Activated T-cell treated with anti-CD3 and anti-CD28 coated beads, Interleukin-2, amount 50 U/mL, for 4 hours (primary cell): ENCODE results near the gene SLC44A4. TPM values are rescaled to one million over a fixed set of nuclear protein-coding genes. Genes with fewer than 3 reads are reported as not detected.
A peak's percentile ranks its signal among the peaks of the same experiment; 100 is the strongest.
"Not testable (repeated sequence)": the region's sequence is repeated elsewhere in the genome, so short reads cannot be mapped to it uniquely, and the experiment has no call there.

Experiments
- ATAC-seq, 2 donors: fragments of 200-7000 bp; cut with Tn5 transposase; one replicate each; pipeline ENCODE4 v1.10.0; 2021
- DNase-seq: peaks from one replicate; pipeline ENCODE4 v3.0.0-alpha.2; 2020
- H3K27me3 Mint-ChIP-seq: one replicate; pipeline ENCODE4 v1.8.0; 2021; ENCODE audit warnings: low read depth, mixed read lengths
- H3K36me3 Mint-ChIP-seq: one replicate; pipeline ENCODE4 v1.8.0; 2022; ENCODE audit warnings: mixed read lengths; ENCODE audit not compliant: insufficient read depth
- H3K4me1 Mint-ChIP-seq: one replicate; pipeline ENCODE4 v1.8.0; 2021; ENCODE audit warnings: low read depth, mixed read lengths
- H3K4me3 Mint-ChIP-seq: one replicate; pipeline ENCODE4 v1.8.0; 2021; ENCODE audit warnings: mild to moderate bottlenecking, moderate library complexity, mixed read lengths
- H3K9me3 Mint-ChIP-seq: one replicate; pipeline ENCODE4 v1.8.0; 2021; ENCODE audit warnings: mixed read lengths
- total RNA-seq, 3 donors: library from RNA; stranded (reverse); gene quantifications; one replicate each; pipeline ENCODE4 v1.2.1, GENCODE V29; 2021

SLC44A4 gene
- total RNA-seq, 3 donors from 2014 or later = 0.13 to 0.60 (median 0.20) TPM

DNA sequence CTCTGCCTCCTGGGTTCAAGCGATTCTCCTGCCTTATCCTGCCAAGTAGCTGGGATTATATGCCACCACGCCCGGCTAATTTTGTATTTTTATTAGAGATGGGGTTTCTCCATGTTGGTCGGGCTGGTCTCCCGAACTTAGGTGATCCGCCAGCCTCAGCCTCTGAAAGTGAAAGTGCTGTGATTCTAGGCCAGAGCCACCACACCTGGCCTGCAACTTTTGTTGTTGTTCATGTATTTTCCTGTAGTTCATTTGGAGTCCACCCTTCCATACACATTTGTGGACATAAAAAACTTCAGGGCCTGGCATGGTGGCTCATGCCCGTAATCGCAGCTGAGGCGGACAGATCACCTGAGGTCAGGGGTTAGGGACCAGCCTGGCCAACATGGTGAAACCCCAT is 36.7 kb downstream of the SLC44A4 start:
- H3K4me1 Mint-ChIP-seq = peaks cover 12% of the 10 kb centered on the region
- H3K4me3 Mint-ChIP-seq = no peak overlapping the region
- DNase-seq (no peak), ATAC-seq (no peak)
- no peaks in the 10 kb centered on the region for H3K27me3 Mint-ChIP-seq
- peaks cover 25% of the 10 kb centered on the region for H3K36me3 Mint-ChIP-seq
- no peaks in the 10 kb centered on the region for H3K9me3 Mint-ChIP-seq

DNA sequence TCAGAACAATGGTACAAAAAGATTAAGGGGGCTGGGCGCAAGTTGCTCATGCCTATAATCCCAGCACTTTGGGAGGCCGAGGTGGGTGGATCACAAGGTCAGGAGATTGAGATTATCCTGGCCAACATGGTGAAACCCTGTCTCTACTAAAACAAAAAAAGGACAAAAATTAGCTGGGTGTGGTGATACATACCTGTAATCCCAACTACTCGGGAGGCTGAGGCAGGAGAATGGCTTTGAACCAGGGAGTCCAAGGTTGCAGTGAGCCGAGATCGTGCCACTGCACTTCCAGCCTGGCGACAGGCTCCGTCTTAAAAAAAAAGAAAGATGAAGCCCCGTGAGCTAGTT is 39.0 kb downstream of the SLC44A4 start:
- H3K36me3 Mint-ChIP-seq = peaks cover 42% of the 10 kb centered on the region

DNA sequence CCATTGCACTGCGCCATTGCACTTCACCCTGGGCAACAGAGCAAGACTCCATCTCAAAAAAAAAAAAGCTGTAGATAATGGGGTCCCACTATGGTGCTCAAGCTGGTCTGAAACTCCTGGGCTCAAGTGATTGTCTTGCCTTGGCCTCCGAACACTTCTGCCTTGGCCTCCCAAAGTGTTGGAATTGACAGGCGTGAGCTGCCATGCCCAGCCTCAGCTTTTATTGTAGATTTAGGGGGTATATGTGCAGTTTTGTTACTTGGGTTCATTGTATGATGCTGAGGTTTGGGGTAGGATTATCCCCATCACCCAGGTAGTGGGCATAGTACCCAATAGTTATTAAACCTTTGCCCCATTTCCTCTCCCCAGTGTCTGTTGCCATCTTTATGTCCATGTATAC is 39.8 kb downstream of the SLC44A4 start:
- peak overlapping the region; percentile 99 for H3K4me3 Mint-ChIP-seq
- no peak for ATAC-seq
- H3K36me3 Mint-ChIP-seq = peaks cover 43% of the 10 kb centered on the region

More for the DNA sequence above, 39.0 kb downstream of the SLC44A4 start:
- H3K9me3 Mint-ChIP-seq, ATAC-seq, DNase-seq, H3K27me3 Mint-ChIP-seq: not testable (repeated sequence)
- Mint-ChIP-seq H3K4me1 (peaks cover 23% of the 10 kb centered on the region), H3K4me3 (peak overlapping the region; percentile 43)

DNA sequence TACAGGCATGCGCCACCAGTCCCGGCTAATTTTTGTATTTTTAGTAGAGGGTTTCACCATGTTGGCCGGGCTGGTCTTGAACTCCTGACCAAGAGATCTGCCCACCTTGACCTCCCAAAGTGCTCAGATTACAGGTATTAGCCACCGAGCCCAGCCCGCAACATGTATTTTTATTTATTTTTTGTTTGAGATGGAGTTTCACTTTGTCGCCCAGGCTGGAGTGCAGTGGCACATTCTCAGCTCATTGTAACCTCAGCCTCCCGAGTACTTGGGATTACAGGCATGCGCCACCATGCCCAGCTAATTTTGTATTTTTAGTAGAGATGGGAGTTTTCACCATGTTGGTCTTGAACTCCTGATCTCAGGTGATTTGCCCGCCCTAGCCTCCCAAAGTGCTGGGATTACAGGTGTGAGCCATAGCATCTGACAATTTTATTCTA is 40.7 kb downstream of the SLC44A4 start:
- not testable (repeated sequence) for H3K9me3 Mint-ChIP-seq, ATAC-seq, H3K27me3 Mint-ChIP-seq, DNase-seq
- Mint-ChIP-seq H3K4me1 (peaks cover 26% of the 10 kb centered on the region), H3K36me3 (peaks cover 43% of the 10 kb centered on the region), H3K4me3 (peak overlapping the region; percentile 99)

More for the DNA sequence above, 39.8 kb downstream of the SLC44A4 start:
- H3K4me1 Mint-ChIP-seq = peaks cover 26% of the 10 kb centered on the region
- no peak for DNase-seq
- no peaks in the 10 kb centered on the region for H3K9me3 Mint-ChIP-seq
- H3K27me3 Mint-ChIP-seq = no peaks in the 10 kb centered on the region

DNA sequence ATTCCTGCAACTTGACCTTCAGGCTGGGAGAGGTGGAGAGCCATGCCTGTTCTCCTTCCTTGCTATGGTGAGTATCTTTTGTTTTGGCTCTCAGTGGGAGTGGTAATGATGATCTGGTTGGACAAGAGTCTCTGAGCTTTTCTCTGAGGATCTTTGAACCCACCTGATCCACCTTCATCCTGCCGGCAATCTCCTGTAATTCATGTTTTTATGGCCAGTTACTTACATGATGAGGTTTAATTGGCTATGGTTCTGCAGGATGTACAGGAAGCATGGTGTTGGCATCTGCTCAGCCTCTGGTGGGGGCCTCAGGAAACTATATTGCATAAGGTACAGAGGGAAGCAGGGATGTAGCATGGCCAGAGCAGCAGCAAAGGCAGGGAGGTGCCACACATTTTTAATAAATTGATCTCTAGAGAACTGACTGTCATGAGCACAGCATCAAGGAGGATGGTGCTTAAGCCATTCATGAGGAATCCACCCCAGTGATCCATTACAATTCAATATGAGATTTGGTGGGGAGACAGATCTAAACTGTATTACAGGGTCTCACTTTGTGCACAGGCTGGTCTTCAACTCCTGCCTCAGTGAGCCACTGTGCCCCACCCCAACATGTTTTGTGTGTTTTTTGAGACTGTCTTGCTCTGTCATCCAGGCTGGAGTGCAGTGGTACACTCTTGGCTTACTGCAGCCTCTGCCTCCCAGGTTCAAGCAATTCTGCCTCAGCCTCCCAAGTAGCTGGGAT is 41.3 kb downstream of the SLC44A4 start:
- Mint-ChIP-seq H3K36me3 (peaks cover 43% of the 10 kb centered on the region), H3K4me1 (peaks cover 28% of the 10 kb centered on the region), H3K4me3 (peak overlapping the region; percentile 99), H3K27me3 (no peaks in the 10 kb centered on the region), H3K9me3 (no peaks in the 10 kb centered on the region)
- no peak for ATAC-seq
- no peak for DNase-seq

DNA sequence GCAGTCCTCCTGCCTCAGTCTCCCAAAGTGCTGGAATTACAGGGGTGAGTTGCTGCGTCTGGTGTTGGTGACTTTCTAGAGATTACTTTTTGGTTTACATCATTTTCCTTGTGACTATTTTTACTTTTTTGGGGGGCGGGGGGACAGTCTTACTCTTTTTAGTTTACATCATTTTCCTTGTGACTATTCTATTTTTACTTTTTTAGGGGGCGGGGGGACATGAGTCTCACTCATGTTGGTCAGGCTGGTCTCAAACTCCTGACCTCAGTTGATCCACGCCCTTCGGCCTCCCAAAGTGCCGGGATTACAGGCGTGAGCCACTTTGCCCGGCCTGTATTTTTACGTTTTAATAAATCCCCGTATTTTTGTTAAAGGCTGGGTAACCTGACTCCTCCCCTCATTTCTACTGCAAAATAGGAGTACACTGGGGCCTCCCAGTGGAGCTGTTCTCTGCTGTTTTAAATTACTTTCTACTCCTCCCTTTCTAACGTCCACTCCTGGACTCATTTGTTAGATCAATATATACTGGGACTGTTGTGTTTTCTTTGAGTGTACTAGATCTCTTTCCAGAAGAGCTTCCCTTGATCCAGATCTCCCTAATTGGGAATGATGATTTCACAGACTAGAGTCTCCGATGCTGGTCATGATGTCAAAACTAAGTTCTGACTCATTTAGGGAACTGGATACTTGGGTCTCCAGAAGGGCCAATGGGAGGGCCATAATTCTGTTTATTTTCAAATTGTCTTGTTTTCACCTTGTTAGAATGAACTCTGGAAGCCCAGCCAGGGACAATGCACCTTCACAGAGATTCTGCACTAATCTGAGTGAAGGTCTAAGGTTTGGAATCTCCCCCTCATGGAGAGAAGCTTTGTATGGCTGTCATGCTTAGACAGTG is 42.1 kb downstream of the SLC44A4 start:
- H3K27me3 Mint-ChIP-seq = no peaks in the 10 kb centered on the region
- H3K36me3 Mint-ChIP-seq = peaks cover 43% of the 10 kb centered on the region
- H3K9me3 Mint-ChIP-seq = no peaks in the 10 kb centered on the region
- H3K4me3 Mint-ChIP-seq = peak overlapping the region; percentile 99
- DNase-seq (no peak), ATAC-seq (no peak)
- H3K4me1 Mint-ChIP-seq = peaks cover 28% of the 10 kb centered on the region

DNA sequence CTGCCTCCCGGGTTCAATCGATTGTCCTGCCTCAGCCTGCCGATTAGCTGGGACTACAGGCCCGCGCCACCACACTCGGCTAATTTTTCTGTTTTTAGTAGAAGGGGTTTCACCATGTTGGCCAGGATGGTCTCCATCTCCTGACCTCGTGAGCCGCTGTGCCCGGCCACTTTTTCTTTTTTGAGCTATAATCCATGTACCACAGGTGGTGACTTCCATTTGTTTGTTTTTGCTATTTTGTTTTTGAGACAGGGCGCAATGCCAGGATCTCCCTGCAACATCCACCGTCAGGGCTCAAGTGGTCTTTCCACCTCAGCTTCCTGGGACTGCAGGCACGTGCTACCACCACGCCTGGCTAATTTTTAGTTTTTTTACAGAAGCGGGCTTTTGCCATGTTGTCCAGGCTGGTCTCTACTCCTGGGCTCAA is 42.7 kb downstream of the SLC44A4 start:
- ATAC-seq (no peak), DNase-seq (no peak)
- Mint-ChIP-seq H3K9me3 (no peaks in the 10 kb centered on the region), H3K27me3 (no peaks in the 10 kb centered on the region), H3K4me1 (peaks cover 32% of the 10 kb centered on the region), H3K36me3 (peaks cover 43% of the 10 kb centered on the region), H3K4me3 (peak overlapping the region; percentile 99)

DNA sequence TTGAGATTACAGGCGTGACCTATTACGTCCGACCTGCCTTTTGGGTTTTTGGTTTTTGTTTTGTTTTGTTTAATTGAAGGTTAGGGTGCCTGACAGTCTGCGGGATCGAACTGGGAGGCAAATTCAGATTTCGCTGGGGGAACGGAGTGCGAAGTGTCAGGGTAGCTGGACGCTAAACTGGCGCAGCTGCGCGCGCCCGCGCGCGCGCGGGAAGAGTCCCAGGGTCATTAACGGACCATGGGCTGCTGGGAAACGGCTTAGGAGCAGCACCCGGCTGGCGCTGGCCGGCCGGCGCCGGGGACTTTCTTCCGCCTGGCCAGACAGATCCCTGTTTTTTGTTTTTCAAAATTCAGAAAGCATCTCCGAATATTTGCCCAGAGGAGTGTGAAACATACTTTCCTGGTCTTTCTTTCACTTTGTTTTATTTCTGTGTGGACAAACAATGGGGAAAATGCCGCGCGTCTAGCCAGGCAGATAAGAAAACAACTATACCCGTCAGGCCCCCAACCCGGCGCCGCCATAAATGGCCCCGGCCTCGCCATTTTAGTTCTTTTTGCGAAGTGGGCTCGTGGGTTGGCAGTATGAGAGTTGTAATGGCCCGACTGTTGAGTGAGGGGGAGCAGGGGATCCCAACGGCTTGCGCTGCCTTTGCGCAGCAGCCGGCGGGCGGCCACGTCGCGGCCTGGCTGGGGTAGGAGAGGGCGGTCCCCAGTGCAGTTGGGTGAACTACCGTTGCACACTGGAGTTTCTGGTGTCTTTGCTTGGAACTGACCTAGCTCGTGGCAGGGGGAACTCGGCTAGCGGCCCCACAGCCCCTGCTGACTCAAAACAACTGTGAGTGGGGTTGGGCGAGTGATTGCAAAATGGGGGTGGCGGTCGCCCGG is 44.2 kb downstream of the SLC44A4 start:
- Mint-ChIP-seq H3K9me3 (no peaks in the 10 kb centered on the region), H3K36me3 (peaks cover 37% of the 10 kb centered on the region), H3K4me1 (peaks cover 39% of the 10 kb centered on the region), H3K27me3 (no peaks in the 10 kb centered on the region), H3K4me3 (peak overlapping the region; percentile 99)
- peak; percentile 73 to 75 for ATAC-seq
- peak; percentile 79 for DNase-seq

DNA sequence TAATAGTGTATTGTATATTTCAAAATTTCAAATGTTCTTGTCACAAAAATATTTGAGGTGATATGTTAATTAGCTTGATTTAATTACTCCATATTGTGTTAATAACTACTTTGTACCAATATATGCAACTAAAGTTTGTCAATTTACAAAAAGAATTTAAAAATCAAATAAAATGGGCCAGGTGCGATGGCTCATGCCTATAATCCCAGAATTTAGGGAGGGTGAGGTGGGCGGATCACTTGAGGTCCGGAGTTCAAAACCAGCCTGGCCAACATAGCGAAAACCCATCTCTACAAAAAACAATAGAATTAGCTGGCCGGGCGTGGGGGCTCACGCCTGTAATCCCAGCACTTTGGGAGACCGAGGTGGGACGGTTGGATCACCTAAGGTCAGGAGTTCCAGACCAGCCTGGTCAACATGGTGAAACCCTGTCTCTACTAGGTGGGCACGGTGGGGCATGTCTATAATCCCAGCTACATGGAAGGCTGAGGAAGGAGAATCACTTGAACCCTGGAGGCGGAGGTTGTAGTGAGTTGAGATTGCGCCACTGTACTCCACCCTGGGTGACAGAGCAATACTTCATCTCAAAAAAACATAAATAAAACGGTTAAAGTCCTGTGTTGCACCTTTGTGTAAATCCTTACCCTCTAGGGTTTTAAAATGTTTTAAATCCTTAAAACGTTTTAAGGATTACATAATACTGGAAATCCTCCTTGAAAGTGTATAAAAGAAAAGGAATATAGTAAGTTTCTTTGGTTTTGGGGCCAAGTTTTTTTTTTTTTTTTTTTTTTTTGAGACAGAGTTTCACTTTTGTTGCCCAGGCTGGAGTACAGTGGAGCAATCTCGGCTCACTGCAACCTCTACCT is 47.2 kb downstream of the SLC44A4 start:
- Mint-ChIP-seq H3K36me3 (peaks cover 15% of the 10 kb centered on the region), H3K4me3 (peak overlapping the region; percentile 95), H3K9me3 (no peaks in the 10 kb centered on the region), H3K4me1 (peaks cover 29% of the 10 kb centered on the region), H3K27me3 (no peaks in the 10 kb centered on the region)
- ATAC-seq (no peak), DNase-seq (no peak)

DNA sequence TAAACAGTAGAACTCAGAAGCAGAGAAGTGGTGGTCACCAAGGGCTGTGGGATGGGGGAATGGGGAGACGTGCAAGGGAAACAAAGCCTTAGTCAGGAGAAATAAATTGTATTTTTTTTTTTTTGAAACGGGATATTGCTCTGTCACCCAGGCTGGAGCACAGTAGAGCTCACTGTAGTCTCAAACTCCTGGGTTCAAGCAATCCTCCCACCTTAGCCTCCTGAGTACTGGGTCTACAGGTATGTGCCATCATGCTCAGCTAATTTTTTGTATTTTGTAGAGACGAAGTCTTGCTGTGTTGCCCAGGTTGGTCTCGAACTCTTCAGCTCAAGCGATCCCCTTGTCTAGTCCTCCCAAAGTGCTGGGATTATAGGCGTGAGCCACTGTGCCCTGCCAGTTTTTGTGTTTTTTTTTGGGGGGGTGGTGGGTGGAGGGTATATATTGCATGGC is 47.9 kb downstream of the SLC44A4 start:
- no peak for ATAC-seq
- Mint-ChIP-seq H3K27me3 (no peaks in the 10 kb centered on the region), H3K4me3 (peak overlapping the region; percentile 95), H3K4me1 (peaks cover 27% of the 10 kb centered on the region), H3K36me3 (peaks cover 9% of the 10 kb centered on the region), H3K9me3 (no peaks in the 10 kb centered on the region)
- DNase-seq = no peak

DNA sequence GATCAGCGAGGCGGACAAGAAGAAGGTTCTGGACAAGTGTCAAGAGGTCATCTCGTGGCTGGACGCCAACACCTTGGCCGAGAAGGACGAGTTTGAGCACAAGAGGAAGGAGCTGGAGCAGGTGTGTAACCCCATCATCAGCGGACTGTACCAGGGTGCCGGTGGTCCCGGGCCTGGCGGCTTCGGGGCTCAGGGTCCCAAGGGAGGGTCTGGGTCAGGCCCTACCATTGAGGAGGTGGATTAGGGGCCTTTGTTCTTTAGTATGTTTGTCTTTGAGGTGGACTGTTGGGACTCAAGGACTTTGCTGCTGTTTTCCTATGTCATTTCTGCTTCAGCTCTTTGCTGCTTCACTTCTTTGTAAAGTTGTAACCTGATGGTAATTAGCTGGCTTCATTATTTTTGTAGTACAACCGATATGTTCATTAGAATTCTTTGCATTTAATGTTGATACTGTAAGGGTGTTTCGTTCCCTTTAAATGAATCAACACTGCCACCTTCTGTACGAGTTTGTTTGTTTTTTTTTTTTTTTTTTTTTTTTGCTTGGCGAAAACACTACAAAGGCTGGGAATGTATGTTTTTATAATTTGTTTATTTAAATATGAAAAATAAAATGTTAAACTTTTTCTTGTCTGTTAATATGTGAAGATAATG is 49.0 kb downstream of the SLC44A4 start:
- H3K9me3 Mint-ChIP-seq = no peaks in the 10 kb centered on the region
- peak overlapping the region; percentile 95 for H3K4me3 Mint-ChIP-seq
- H3K36me3 Mint-ChIP-seq = peaks cover 2% of the 10 kb centered on the region
- H3K4me1 Mint-ChIP-seq = peaks cover 35% of the 10 kb centered on the region
- DNase-seq (no peak), ATAC-seq (no peak)
- no peaks in the 10 kb centered on the region for H3K27me3 Mint-ChIP-seq

DNA sequence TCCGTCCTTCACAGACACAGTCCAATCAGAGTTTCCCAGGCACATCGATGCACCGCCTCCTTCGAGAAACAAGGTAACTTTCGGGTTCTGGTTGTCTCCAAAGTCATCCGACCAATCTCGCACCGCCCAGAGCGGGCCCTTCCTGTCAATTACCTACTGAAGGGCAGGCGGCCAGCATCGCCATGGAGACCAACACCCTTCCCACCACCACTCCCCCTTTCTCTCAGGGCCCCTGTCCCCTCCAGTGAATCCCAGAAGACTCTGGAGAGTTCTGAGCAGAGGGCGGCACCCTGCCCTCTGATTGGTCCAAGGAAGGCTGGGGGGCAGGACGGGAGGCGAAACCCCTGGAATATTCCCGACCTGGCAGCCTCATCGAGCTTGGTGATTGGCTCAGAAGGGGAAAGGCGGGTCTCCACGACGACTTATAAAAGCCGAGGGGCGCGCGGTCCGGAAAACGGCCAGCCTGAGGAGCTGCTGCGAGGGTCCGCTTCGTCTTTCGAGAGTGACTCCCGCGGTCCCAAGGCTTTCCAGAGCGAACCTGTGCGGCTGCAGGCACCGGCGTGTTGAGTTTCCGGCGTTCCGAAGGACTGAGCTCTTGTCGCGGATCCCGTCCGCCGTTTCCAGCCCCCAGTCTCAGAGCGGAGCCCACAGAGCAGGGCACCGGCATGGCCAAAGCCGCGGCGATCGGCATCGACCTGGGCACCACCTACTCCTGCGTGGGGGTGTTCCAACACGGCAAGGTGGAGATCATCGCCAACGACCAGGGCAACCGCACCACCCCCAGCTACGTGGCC is 51.3 kb downstream of the SLC44A4 start, which contains the start of gene HSPA1B:
Gene HSPA1B (plus strand): TSS at position 453 of the 794 bp plus-strand sequence. CDS start 213 bp downstream, at position 666.
- H3K9me3 Mint-ChIP-seq = no peaks in the 10 kb centered on the region
- peaks cover 2% of the 10 kb centered on the region for H3K36me3 Mint-ChIP-seq
- H3K27me3 Mint-ChIP-seq = no peaks in the 10 kb centered on the region
- peak within 1 kb of the TSS; percentile 83 for H3K4me3 Mint-ChIP-seq
- ATAC-seq (peak; percentile 78 to 83), DNase-seq (peak; percentile 80)
- H3K4me1 Mint-ChIP-seq = peaks cover 45% of the 10 kb centered on the region
